WI38 (cell line): Measurements from ENCODE around the gene CTNND2.
"Not testable (repeated sequence)": the region's sequence is repeated elsewhere in the genome, so short reads cannot be mapped to it uniquely, and the experiment has no call there.

Source experiments
- H3K4me3 ChIP-seq: 2 replicates; pipeline ENCODE4 v1.5.1; 2011; ENCODE audit warnings: low read depth, mild to moderate bottlenecking, control low read depth, low read length
- TF ChIP-seq, protein P1 (sequence below): IDR thresholded peaks from 2 replicates; pipeline ENCODE4 v1.5.1; 2012; ENCODE audit warnings: low read depth, mild to moderate bottlenecking, control low read depth, low read length

CTNND2 gene

DNA sequence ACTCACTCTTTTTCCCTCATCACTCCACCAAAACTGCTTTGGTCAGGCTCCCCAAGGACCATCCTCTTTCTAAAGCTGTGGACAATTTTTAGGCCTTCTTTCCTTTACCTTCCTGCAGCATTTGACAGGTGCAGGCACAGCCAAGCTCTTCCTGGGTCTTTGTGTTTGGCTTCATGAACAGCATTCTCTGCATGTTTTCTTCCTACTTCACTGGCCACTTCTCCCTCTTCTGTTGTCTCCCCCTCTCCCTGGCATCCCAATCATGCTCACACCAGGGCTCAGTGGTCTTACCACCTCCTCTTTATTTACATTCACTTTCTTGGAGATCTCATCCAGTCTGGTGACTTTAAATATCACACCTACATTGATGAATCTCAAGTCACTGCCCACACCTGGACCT, 51.1 kb downstream of the CTNND2 start:
- TF ChIP-seq, protein P1, sequence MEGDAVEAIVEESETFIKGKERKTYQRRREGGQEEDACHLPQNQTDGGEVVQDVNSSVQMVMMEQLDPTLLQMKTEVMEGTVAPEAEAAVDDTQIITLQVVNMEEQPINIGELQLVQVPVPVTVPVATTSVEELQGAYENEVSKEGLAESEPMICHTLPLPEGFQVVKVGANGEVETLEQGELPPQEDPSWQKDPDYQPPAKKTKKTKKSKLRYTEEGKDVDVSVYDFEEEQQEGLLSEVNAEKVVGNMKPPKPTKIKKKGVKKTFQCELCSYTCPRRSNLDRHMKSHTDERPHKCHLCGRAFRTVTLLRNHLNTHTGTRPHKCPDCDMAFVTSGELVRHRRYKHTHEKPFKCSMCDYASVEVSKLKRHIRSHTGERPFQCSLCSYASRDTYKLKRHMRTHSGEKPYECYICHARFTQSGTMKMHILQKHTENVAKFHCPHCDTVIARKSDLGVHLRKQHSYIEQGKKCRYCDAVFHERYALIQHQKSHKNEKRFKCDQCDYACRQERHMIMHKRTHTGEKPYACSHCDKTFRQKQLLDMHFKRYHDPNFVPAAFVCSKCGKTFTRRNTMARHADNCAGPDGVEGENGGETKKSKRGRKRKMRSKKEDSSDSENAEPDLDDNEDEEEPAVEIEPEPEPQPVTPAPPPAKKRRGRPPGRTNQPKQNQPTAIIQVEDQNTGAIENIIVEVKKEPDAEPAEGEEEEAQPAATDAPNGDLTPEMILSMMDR = no peak
- no peak overlapping the region for H3K4me3 ChIP-seq

DNA sequence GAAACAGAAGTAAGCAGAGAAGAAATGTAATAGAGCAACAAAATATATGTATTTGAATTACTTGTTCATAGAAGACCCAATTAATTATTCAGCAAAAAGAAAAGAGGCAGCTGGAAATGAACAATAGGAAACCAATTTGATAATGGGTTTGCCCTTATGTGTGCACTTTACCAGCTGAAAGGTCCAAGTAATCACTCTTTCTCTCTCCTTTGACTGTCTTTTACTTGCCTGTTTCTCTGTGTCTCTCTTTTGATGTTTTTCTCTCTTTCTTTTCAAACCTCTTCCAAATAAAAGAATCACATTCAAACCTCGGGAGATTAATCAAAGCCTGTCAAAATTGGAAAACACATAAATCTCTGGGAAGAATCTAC, 51.5 kb downstream of the CTNND2 start:
- no peak overlapping the region for H3K4me3 ChIP-seq
- TF ChIP-seq, protein P1 = no peak

DNA sequence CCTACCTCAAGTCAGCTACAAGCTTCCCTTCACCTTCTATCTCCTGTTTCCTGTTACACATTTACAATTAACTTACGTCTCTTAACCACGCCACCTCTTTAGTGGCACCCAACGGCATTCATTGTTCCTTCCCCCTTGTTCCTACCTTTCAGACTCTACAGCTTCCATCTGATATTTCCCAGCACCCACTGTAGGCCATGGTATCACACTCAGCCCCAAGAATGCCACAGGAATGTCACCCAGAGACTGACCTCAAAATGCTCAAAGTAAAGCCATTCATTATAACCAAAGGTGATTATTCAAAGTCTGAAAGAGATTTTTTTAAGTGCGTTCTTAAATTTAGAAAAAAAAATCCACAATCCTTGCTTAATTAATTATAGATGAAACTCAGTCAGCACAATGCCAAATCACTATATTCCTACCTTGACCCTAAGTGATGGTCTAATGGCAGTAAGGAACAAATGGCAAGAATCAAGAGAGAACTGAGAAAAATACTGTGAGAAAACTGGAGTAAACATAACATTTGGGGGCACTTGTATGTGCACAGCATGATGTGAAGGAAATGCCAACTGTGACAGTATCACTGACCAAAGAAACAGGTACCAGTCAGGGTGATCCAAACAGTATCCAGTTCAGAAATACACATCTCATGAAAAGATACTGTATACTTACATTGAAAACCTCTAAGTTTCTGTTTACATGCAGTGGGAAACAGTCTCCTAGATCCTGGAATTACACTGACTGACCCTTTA, 52.1 kb downstream of the CTNND2 start:
- TF ChIP-seq, protein P1 = no peak
- no peak overlapping the region for H3K4me3 ChIP-seq

DNA sequence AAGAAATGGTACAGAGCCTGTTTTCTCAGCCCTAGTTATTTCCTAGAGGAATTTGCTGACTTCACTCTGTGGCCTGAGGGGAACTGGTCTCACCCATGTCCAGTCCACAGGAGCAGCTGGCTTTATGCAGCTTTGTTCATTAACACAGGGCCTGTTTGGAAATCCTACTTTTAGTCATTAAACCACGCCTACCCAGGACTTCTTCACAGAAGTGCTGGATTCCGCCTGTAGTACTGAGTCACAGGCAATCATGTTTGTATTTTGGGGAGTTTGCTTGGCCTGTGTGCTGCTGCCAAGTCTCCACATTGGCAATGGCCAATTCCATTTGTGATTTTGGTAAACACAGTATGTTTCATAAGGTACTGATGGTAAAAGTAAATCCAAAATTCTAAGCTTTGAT, 52.8 kb downstream of the CTNND2 start:
- TF ChIP-seq, protein P1 = no peak
- no peak overlapping the region for H3K4me3 ChIP-seq

DNA sequence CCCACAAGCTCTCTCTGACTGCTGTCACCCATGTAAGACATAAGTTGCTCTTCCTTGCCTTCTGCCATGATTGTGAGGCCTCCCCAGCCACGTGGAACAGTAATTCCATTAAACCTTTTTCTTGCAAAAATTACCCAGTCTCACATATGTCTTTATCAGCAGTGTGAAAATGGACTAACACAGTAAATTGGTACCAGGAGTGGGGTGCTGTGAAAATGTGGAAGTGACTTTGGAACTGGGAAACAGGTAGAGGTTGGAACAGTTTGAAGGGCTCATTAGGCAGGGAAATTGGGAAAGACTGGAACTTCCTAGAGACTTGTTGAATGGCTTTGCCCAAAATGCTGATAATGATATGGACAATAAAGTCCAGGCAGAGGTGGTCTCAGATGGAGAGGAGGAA, 75.7 kb downstream of the CTNND2 start:
- H3K4me3 ChIP-seq = not testable (repeated sequence)

DNA sequence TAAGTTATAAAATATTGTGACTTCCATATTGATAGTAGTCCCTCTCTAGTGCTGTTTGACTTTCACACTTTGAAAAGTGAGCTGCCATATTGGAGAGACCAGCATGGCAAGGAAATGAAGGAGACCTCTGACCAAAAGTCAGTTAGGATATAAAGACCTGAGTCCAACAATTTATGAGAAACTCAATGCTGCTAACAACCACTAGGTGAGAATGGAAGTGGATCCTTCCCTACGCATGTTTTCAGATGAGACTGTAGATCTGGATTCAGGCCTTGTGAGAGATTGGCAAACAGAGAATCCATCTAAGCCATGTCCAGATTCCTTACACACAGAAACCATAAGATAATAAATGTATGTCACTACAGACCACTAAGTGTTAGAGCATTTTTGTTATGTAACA, 81.6 kb downstream of the CTNND2 start:
- H3K4me3 ChIP-seq = no peak overlapping the region
- TF ChIP-seq, protein P1 = 0 out of 2 replicates have a peak, but pooled peaks have one; percentile 6

DNA sequence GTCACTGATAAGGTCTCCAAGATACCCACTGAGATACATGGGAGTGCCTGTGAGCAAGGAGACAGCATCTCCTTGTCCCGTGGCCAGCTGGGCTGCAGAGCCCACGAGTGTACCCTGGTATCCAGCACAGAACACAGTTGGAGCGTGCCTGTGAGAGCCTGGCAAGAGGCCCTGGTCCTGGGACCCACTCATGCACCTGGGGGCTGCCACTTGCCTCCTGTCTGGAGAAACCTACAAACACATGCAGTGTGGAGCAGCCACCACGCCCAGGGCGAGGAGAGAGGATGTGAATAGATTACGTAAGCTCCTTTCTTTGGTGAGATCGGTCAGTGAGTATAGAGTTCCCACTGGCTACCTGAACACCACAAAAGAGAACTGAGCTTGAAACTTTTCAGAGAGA, 88.3 kb downstream of the CTNND2 start:
- TF ChIP-seq, protein P1 = no peak
- no peak overlapping the region for H3K4me3 ChIP-seq

DNA sequence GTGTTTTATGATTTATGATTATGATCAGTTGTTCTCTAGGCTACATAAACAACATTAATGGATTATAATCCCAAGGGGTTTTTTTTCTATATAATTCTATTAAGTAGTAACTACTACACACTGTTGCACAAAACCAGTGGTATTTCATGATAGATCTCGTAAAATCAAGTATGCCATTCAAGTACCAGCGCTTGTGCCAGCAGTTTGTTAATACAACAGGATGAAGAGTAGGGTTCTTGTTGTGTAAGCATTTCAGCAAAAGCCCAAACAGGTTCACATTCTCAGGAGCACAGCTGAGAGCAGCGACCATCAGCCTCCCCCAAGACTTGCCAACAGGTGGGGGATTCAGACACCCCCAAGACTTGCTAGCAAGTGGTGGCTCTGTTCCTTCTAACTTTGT, 88.8 kb downstream of the CTNND2 start:
- TF ChIP-seq, protein P1 = no peak

More for the DNA sequence above, 88.8 kb downstream of the CTNND2 start:
- H3K4me3 ChIP-seq = no peak overlapping the region
